Activated T-cell treated with anti-CD3 and anti-CD28 coated beads, Interleukin-2, amount 50 U/mL, for 24 hours (primary cell): ENCODE data around the gene ZBTB7A.

Experiments used
- DNase-seq: peaks from one replicate; pipeline ENCODE4 v3.0.0-alpha.2; 2020
- H3K27ac Mint-ChIP-seq: 2 replicates; pipeline ENCODE4 v1.8.0; 2020; ENCODE audit warnings: mild to moderate bottlenecking, mixed read lengths
- H3K27me3 Mint-ChIP-seq: 2 replicates; pipeline ENCODE4 v1.8.0; 2020; ENCODE audit warnings: mixed read lengths
- H3K36me3 Mint-ChIP-seq: 2 replicates; pipeline ENCODE4 v1.8.0; 2020; ENCODE audit warnings: low read depth, mixed read lengths
- H3K4me1 Mint-ChIP-seq: 2 replicates; pipeline ENCODE4 v1.8.0; 2020; ENCODE audit warnings: low read depth, mixed read lengths
- H3K4me3 Mint-ChIP-seq: 2 replicates; pipeline ENCODE4 v1.8.0; 2020; ENCODE audit warnings: mild to moderate bottlenecking, moderate library complexity, mixed read lengths
- H3K9me3 Mint-ChIP-seq: 2 replicates; pipeline ENCODE4 v1.8.0; 2020; ENCODE audit warnings: mixed read lengths

ZBTB7A gene

DNA sequence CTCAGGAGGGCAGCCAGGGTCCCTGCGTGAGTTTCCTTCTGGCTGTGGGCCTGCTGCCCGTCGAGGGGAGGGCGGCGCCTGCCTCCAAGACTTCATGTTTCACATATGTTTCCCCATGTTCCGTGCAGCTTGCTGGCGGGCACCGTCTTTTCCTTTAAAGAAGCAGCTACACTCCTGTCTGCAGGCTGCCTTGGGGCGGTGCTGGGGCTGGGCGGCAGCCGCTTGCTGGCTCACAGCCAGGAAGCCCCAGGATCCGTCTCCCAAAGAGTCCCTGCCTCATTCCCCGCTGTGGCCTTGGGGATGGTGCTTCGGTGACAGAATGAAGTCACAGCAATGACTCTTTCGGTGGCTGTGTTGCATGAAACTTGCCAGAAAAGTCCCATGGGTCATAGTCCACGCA lies 34.3 kb downstream of the ZBTB7A start:
- Mint-ChIP-seq H3K27ac (no peak overlapping the region), H3K4me1 (no peaks in the 10 kb centered on the region), H3K9me3 (no peaks in the 10 kb centered on the region), H3K36me3 (peaks cover 29% of the 10 kb centered on the region), H3K4me3 (no peak overlapping the region), H3K27me3 (no peaks in the 10 kb centered on the region)
- no peak for DNase-seq

DNA sequence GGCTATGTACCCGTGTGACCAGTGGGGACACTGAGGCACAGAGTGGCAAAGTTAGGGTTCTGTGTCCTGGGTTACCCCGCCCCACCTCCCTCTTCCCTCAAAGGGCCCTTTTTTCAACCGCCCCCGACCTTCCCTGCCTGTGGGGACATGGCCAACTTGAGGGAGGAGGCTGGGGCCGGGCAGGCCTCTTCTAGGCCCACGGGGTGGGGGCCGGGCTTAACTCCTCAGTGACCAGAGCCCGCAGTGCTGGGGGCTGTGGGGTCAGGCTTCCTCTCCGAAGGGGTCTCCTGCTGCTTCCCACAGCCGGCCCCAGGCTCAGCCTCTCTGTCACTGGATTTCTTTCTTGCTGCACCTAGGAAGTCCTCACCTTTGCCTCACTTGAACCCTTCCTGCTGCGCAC lies 35.3 kb downstream of the ZBTB7A start:
- no peak overlapping the region for H3K27ac Mint-ChIP-seq
- no peaks in the 10 kb centered on the region for H3K9me3 Mint-ChIP-seq
- H3K36me3 Mint-ChIP-seq = peaks cover 35% of the 10 kb centered on the region
- DNase-seq = no peak
- H3K4me3 Mint-ChIP-seq = no peak overlapping the region
- H3K4me1 Mint-ChIP-seq = no peaks in the 10 kb centered on the region
- H3K27me3 Mint-ChIP-seq = no peaks in the 10 kb centered on the region

DNA sequence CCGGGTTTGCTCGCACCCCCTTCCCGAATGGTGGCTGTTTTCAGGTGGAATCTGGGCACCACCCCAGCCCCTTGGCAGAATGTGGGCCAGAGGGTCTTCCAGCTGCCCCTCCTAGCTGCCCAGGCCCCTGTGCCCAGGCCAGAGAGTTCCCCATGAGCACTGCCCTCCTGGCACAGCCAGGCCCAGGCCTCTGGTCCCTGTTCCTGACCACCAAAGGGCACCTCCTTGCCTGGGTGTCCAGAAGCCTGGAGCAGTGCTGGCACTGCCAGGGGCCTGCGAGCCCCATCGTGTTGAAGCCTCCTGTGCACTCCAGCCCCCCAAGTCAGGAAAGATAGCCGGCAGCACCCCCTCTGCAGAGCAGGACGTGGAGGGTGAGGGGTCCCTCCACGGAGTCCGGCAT lies 35.7 kb downstream of the ZBTB7A start:
- Mint-ChIP-seq H3K36me3 (peaks cover 39% of the 10 kb centered on the region), H3K4me3 (no peak overlapping the region), H3K27ac (no peak overlapping the region), H3K4me1 (no peaks in the 10 kb centered on the region), H3K9me3 (no peaks in the 10 kb centered on the region), H3K27me3 (no peaks in the 10 kb centered on the region)
- DNase-seq = no peak

DNA sequence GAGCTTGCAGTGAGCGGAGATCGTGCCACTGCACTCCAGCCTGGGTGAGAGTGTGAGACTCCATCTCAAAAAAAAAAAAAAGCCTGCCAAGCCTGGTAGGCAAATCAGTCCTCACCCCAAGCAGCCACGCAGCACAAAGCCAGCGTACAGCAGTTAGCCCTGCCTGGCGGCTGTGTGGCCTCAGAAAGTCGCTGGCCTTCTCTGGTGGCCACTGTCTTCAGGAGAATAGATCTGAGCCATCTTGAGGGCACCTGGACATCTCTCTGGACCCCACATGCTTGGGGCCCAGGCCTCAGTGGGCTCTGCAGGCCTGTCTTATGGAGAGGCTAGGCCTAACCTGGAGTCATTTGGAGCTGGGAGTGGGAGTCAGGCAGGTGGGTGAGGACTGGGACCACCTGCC lies 36.1 kb downstream of the ZBTB7A start:
- Mint-ChIP-seq H3K36me3 (peaks cover 41% of the 10 kb centered on the region), H3K4me1 (no peaks in the 10 kb centered on the region), H3K27me3 (no peaks in the 10 kb centered on the region), H3K9me3 (no peaks in the 10 kb centered on the region), H3K4me3 (no peak overlapping the region), H3K27ac (no peak overlapping the region)
- DNase-seq = no peak

DNA sequence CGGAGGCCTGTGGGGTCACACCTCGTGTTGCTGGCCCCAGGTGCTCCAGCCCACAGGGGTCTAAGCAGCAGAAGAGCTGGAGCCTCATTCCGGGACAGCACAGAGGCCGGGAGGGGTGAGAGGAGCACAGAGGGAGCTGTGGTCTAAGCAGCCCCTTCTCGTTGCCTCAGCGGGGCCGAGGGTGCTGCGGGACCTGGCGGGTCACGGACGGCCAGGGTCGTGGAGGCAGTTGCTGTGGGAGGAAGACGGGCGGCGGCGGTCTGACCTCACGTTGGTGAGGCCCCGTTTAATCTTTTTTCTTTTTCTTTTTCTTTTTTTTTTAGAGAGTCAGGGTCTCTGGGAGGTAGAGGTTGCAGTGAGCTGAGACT lies 37.5 kb downstream of the ZBTB7A start:
- no peaks in the 10 kb centered on the region for H3K27me3 Mint-ChIP-seq
- H3K4me1 Mint-ChIP-seq = no peaks in the 10 kb centered on the region
- no peak for DNase-seq
- no peaks in the 10 kb centered on the region for H3K9me3 Mint-ChIP-seq
- no peak overlapping the region for H3K27ac Mint-ChIP-seq
- no peak overlapping the region for H3K4me3 Mint-ChIP-seq
- peaks cover 53% of the 10 kb centered on the region for H3K36me3 Mint-ChIP-seq

DNA sequence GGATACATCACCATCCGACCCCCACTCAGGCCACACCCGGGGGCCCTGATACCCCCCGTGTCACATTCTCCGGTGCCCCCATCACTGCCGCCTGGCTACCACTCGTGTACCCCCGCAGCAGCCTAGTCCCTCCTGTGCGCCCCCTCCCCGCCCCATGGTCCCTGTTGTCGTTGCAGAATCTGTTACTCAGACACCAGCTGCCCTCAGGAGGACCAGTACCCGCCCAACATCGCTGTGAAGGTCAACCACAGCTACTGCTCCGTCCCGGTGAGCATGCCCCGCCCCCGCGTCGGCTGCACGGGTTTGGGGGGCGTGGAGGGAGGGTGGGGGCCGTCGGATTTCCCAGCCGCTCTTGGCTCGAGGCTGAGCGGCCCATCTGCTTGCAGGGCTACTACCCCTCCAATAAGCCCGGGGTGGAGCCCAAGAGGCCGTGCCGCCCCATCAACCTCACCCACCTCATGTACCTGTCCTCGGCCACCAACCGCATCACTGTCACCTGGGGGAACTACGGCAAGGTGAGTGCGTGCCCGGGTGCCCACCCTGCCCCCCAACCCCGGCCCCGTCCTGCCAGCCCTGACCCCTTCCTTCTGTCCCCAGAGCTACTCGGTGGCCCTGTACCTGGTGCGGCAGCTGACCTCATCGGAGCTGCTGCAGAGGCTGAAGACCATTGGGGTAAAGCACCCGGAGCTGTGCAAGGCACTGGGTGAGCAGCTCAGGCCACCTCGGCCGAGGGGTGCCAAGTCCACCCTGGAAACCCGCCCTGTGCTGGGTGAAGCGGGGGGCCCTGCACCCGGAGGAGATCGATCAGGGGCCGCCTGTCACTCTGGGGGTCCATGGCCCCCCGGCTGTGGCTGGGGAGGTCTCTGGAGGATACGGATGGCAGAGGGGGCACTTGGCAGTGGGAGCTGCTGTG lies 38.1 kb downstream of the ZBTB7A start:
- DNase-seq = no peak

DNA sequence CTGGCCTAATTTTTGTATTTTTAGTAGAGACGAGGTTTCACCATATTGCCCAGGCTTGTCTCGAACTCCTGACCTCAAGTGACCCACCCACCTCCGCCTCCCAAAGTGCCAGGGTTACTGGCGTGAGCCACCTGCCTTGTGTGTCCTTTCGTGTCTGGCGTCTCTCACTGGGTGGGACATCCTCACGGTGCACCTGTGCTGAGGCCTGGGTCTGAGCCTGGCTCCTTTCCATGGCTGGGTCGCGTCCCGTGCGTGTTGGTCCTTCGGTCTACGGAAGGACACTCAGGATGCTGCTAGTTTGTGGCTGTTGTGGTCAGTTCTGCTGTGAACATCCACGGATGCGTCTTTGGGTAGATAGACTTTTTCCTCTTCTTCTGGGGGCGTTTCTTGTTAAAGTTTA lies 39.6 kb downstream of the ZBTB7A start:
- H3K27me3 Mint-ChIP-seq = no peaks in the 10 kb centered on the region
- no peak for DNase-seq
- H3K27ac Mint-ChIP-seq = no peak overlapping the region
- no peaks in the 10 kb centered on the region for H3K4me1 Mint-ChIP-seq
- peaks cover 58% of the 10 kb centered on the region for H3K36me3 Mint-ChIP-seq
- no peaks in the 10 kb centered on the region for H3K9me3 Mint-ChIP-seq
- no peak overlapping the region for H3K4me3 Mint-ChIP-seq

More for the DNA sequence above, 38.1 kb downstream of the ZBTB7A start:
- Mint-ChIP-seq H3K4me3 (no peak overlapping the region), H3K27me3 (no peaks in the 10 kb centered on the region), H3K9me3 (no peaks in the 10 kb centered on the region), H3K4me1 (no peaks in the 10 kb centered on the region), H3K36me3 (peaks cover 60% of the 10 kb centered on the region), H3K27ac (no peak overlapping the region)

DNA sequence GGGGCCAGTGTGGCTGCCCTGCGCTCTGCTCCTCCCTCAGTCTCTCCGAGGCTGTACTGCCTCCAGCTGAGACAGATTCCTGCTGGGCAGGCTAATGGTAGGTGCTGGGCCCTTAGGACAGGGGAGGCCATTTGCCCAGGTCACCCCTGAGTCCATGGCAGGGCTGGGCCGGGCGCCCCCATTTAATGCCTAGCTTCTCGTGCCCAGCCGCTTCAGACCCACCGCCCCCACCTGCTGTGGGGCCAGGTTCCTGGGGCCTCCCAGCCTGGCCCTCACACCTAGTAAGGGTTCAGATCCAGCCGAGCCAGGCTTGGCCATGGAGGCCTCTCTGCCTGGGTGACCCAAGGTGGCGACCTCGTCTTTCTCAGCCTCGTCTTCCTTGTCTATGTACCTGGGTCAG lies 41.4 kb downstream of the ZBTB7A start:
- Mint-ChIP-seq H3K4me1 (peaks cover 1% of the 10 kb centered on the region), H3K9me3 (no peaks in the 10 kb centered on the region), H3K27ac (no peak overlapping the region), H3K4me3 (no peak overlapping the region), H3K36me3 (peaks cover 63% of the 10 kb centered on the region), H3K27me3 (no peaks in the 10 kb centered on the region)
- no peak for DNase-seq

DNA sequence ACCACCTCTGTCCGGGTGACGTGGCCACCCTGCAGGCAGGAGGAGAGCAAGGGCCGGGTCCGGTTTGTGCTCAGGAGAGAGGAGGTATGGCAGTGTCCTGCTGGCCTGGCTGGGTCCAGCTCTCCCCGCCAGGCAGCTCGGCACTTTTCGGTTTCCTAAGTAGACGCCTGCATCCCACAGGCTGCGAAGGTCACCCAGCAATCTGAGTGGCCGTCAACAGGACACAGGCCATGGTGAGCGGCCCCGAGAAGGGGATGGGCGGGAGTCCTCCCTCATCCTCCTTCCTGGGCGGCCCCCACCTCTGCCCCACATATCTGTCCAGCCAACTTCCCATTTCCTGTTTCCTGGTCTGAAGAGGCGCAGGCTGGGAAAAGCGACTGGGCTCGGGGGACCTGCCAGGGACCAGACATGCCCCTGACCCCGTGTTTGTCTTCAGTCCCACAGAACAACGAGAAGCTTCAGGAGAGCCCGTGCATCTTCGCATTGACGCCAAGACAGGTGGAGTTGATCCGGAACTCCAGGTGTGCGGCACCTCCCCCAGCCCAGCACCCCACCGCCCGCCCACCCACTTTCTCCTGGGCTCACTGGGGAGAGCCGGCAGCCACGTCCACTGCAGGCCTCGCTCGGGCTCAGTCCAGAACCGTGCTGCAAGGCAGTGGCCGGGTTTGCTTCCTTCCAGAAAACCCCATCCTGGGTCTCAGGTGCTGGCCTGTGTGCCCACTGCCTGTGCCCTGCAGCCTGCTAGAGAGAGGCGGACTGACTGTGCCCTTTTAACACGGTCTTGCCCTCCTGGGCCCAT lies 42.9 kb downstream of the ZBTB7A start:
- Mint-ChIP-seq H3K4me3 (no peak overlapping the region), H3K4me1 (peaks cover 1% of the 10 kb centered on the region), H3K27me3 (no peaks in the 10 kb centered on the region), H3K9me3 (no peaks in the 10 kb centered on the region), H3K36me3 (peaks cover 59% of the 10 kb centered on the region), H3K27ac (no peak overlapping the region)
- no peak for DNase-seq

DNA sequence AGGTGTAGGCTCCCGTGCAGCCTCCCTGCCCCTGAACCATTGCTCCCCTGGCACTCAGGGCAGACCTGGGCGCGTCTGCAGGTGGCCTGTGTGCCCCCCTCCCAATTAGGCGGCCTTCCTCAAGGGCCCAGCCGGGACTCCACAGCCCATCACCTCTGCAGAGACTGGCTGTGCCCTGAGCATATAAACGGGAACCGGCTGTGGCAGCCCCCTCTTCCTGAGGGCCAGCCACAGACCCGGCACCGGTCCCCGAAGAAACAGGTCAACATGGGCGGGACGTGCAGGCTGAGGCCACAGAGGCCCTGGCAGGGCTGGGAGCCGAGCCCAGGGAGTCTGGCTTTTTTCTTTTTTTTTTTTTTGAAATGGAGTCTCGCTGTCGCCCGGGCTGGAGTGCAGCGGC lies 47.1 kb downstream of the ZBTB7A start:
- Mint-ChIP-seq H3K9me3 (no peaks in the 10 kb centered on the region), H3K4me1 (peaks cover 8% of the 10 kb centered on the region), H3K4me3 (no peak overlapping the region), H3K36me3 (peaks cover 60% of the 10 kb centered on the region), H3K27ac (no peak overlapping the region), H3K27me3 (no peaks in the 10 kb centered on the region)
- no peak for DNase-seq

DNA sequence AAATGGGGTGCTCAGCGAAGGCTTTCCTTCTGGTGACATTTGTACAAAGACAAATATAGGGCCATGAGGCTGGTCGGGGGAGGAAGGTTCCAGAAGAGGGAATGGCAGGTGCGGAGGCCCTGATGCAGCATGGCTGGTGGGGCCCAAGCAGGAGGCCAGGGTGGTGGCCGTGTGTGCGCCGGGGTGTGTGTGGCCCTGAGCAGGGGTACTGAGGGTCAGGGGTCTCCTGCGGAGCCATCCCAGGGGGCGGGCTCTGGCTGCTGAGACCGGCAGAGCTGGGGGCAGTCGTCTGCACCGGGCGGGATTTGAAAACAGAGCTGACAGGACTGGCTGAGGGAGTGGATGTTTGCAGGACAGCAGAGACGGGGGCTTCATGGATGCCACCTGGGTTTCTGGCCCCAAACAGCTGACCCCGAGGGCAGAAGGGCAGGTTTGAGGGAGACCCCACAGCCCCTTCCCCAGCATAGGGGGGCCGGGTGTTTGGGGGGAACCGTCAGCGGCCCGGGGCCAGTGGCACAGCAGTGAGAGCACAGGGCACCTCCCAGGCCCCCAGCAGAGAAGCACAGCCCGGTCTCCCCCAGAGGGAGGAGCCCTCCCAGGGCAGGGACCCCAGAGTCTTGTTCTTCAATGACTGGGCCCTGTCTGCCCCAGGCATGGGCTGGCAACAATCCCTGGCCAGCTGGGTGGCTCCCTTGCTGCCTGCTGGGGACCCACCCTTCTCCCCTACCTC lies 47.8 kb downstream of the ZBTB7A start:
- H3K9me3 Mint-ChIP-seq = no peaks in the 10 kb centered on the region
- peaks cover 60% of the 10 kb centered on the region for H3K36me3 Mint-ChIP-seq
- H3K4me3 Mint-ChIP-seq = no peak overlapping the region
- peak overlapping the region; percentile 50 for H3K27ac Mint-ChIP-seq
- no peak for DNase-seq
- no peaks in the 10 kb centered on the region for H3K27me3 Mint-ChIP-seq
- H3K4me1 Mint-ChIP-seq = peaks cover 14% of the 10 kb centered on the region

DNA sequence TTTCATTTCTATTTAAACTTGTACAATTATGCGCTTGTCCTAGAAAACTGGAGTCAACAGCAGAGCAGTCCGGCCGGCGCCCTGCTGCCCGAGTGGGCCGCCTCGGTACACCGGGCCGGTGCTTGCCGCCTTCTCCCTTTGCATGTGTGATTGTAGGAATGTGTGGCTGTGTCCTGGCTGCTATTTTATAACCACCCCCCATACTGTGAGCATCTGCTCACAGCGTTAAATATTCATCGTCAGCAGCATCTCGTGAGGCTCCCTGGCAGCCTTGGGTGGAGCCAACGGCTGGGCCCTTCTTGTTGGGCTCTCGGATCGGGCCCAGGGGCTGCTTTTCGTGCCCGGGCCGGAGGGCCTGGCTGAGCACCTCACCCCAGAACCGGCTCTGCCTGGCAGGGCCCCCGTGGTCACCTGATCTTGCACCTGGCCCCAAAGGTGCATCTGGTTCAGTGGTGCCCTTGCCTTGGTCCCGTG lies 48.5 kb downstream of the ZBTB7A start:
- Mint-ChIP-seq H3K36me3 (peaks cover 58% of the 10 kb centered on the region), H3K27ac (peak overlapping the region; percentile 50), H3K9me3 (no peaks in the 10 kb centered on the region), H3K4me3 (no peak overlapping the region), H3K27me3 (no peaks in the 10 kb centered on the region), H3K4me1 (peaks cover 16% of the 10 kb centered on the region)
- DNase-seq = no peak

DNA sequence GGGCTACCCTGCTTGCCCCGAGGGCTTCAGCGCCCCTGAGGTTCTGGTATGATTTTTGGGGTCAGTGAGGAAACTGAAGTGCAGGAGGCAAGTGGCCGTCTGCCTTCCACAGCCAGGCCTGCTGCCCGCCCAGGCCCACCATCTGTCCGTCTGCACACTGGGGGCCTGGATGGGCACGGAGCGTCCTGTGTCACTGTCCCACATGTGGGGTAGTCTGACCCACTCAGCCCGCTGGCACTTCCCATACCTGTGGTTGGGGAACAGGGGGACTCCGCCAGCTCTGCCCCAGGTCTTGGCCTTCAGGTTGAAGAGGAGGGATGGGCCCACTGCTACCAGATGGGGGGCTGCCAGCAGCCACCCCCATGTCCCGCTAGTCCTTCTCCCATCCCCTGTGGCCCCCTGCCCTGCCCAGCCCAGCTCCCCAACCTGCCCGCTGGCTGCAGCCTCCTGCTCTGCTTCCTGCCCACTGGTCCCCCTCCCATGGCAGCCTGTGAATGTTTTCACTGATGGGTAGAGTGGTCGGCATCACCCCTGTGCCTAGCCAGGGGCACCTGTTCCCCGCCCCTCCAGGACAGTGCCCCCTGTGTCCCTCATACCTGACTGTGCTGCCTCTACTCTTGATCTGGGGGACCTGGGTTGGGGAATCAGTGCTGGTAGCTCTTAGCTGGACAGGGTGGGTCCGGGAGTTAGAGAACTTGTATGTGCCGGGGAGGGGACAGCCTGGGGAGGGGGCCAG lies 49.6 kb downstream of the ZBTB7A start:
- H3K9me3 Mint-ChIP-seq = no peaks in the 10 kb centered on the region
- peaks cover 67% of the 10 kb centered on the region for H3K36me3 Mint-ChIP-seq

DNA sequence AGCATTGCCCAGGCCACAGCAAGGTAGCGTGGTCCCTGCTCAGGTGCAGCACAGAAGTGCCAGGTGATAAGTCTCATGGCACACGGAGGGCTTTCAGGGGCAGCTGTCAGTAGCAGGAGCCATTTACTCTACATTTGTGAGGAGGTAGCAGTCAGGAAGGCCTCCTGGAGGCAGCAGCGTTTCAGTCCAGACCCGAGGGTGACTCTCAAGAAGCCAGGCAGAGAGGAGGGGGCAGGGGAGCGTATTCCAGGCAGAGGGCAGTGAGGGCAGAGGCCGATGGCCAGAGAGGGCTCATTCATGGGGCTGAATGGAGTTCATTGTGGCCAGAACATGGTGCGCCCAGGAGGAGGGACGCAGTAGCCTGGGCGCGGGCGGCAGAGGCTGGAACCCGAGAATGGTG lies 50.2 kb downstream of the ZBTB7A start:
- no peak for DNase-seq
- Mint-ChIP-seq H3K9me3 (no peaks in the 10 kb centered on the region), H3K27me3 (no peaks in the 10 kb centered on the region), H3K4me1 (peaks cover 24% of the 10 kb centered on the region), H3K4me3 (no peak overlapping the region), H3K27ac (no peak overlapping the region), H3K36me3 (peaks cover 63% of the 10 kb centered on the region)

More for the DNA sequence above, 49.6 kb downstream of the ZBTB7A start:
- H3K27me3 Mint-ChIP-seq = no peaks in the 10 kb centered on the region
- H3K27ac Mint-ChIP-seq = no peak overlapping the region
- no peak overlapping the region for H3K4me3 Mint-ChIP-seq
- DNase-seq = no peak
- peaks cover 25% of the 10 kb centered on the region for H3K4me1 Mint-ChIP-seq
